Subcutaneous adipose tissue (tissue), 4 donors: ENCODE data around the gene UIMC1. TPM values are rescaled to one million over a fixed set of nuclear protein-coding genes. Genes with fewer than 3 reads are reported as not detected.

ENCODE experiments used
- total RNA-seq, 4 donors: library from RNA; depleted of rRNA; stranded (reverse); fragments of >200 nt; gene quantifications; one replicate each; pipeline ENCODE4 v1.1.0, GENCODE V29; 2016
- TF ChIP-seq, protein P1 (sequence below): fragments of 450-650 bp; IDR thresholded peaks from one replicate; pipeline ENCODE4 v1.5.1; 2016; ENCODE audit warnings: low read depth, mild to moderate bottlenecking, control low read depth, antibody characterized with exemption, moderate library complexity

UIMC1 gene
- total RNA-seq, 4 donors from 2014 or later: 22.5 to 44.8 (median 30.5) TPM

DNA sequence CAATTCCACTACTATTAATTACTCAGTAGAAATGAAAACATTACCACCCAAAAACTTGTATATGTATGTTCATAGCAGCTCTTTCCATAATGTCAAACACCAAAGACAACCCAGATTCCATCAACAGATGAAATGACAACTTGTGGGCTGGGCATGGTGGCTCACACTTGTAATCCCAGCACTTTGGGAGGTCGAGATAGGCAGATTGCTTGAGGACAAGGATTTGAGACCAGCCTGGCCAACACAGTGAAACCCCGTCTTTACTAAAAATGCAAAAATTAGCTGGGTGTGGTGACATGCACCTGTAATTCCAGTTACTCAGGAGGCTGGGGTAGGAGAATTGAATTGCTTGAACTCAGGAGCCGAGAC lies 11.5 kb downstream of the UIMC1 start:
- TF ChIP-seq, protein P1, sequence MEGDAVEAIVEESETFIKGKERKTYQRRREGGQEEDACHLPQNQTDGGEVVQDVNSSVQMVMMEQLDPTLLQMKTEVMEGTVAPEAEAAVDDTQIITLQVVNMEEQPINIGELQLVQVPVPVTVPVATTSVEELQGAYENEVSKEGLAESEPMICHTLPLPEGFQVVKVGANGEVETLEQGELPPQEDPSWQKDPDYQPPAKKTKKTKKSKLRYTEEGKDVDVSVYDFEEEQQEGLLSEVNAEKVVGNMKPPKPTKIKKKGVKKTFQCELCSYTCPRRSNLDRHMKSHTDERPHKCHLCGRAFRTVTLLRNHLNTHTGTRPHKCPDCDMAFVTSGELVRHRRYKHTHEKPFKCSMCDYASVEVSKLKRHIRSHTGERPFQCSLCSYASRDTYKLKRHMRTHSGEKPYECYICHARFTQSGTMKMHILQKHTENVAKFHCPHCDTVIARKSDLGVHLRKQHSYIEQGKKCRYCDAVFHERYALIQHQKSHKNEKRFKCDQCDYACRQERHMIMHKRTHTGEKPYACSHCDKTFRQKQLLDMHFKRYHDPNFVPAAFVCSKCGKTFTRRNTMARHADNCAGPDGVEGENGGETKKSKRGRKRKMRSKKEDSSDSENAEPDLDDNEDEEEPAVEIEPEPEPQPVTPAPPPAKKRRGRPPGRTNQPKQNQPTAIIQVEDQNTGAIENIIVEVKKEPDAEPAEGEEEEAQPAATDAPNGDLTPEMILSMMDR: no peak

DNA sequence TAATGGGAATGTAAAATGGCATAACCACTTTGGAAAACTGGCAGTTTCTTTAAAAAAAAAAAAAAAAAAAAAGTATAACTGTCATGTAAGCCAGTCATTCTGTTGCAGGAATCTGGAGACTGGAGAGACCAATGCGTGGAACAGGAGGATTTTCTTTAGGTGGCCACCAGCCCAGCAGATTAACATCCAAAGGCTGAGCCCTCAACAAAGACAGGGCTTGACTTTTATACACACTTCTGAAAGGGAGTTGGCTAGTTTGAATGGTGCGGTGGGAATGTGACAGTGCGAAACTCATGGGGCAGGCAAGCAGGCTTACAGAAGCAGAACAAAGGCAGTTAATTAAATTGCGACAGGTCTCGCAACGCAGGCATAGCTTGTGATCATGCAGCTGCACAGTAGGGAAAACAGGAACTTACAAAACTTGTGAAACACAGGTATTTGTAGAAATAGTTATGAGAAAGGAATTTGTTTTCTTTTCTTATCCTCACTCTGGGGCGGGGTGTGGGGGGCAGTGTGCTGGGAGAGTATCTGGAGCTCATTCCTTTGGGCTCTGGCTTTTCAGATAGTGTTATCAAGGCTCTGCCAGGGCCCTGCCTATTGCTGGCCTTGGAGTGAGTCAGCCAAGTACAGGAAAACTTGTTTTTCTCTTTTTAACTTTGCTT lies 12.0 kb downstream of the UIMC1 start:
- TF ChIP-seq, protein P1: no peak

DNA sequence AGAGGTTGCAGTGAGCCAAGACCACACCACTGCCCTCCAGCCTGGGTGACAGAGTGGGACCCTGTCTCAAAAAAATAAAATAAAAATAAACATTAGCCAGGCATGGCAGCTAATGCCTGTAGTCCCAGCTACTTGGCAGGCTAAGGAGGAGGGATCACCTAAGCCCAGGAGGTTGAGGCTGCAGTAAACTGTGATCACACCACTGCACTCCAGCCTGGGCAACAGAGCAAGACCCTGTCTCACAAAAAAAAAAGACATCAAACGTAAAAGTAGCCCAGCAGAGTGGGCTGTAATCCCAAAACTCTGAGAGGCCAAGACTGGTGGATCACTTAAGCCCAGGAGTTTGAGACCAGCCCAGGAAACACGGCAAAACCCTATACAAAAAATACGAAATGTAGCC lies 19.0 kb downstream of the UIMC1 start:
- TF ChIP-seq, protein P1: no peak

DNA sequence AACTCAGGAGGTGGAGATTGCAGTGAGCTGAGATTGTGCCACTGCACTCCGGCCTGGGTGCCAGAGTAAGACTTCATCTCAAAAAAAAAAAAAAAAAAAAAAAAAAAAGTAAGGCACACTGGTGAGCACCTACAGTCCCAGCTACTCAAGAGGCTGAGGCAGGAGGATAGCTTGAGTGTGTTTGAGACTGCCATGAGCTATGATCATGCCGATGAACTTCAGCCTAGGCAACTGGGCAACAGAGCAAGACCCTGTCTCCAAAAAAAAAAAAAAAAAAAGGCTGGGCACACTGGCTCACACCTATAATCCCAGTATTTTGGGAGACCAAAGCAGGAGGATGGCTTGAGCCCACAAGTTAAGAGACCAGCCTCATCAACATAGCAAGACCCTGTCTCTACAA lies 20.3 kb downstream of the UIMC1 start:
- TF ChIP-seq, protein P1: no peak

DNA sequence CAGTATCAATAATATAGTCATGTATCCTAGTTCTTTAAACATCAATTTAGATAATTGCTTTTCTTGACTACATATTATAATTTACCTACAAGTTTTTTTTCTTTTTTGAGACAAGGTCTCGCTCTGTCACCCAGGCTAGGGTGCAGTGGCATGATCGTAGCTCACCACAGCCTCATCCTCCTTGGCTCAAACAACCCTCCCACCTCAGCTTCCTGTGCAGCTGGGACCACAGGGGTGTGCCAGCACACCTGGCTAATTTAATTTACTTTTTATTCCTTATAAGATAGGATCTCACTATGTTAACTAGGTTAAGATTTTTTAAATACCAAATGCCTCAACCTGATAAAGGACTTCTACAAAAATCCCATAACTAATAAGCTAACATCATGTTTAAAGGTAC lies 21.1 kb downstream of the UIMC1 start:
- TF ChIP-seq, protein P1: no peak

DNA sequence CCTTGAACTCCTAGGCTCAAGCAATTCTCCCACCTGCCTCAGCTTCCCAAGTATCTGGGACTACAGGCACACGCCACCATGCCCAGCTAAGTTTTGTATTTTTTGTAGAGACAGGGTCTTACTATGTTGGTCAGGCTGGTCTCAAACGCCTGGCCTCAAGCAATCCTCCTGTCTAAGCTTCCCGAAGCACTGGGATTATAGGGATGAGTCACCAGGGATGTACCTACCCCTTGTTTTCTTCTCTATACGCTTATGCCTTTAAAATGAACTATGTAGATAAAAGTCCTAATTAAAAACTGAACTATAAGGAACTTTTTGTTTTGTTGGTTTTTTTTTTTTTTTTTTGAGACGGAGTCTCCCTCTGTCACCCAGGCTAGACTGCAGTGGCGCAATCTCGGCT lies 25.8 kb downstream of the UIMC1 start:
- TF ChIP-seq, protein P1: no peak

DNA sequence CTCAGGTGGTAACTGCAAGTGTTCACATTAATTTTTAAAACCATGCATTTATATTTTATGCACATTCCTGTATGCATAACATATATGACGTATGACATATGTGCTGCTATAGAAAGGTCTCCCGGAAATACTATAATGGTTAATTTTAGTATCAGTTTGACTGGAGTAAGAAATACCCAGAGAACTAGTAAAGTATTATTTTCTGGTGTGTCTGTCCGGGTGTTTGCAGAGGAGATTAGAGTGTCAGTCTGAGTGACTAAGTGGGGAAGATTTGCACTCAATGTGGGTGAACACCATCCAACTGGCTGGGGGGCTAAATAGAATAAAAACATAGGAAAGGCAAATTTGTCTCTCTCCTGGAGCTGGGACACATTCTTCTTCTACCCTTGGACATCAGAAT lies 26.9 kb downstream of the UIMC1 start:
- TF ChIP-seq, protein P1: no peak
